ENCODE measurements around the gene TMC6. TPM values are rescaled to one million over a fixed set of nuclear protein-coding genes. Genes with fewer than 3 reads are reported as not detected.

TMC6 gene
- total and polyA plus RNA-seq, 8 donors, result 31.4 to 152 (median 42.8) TPM

DNA sequence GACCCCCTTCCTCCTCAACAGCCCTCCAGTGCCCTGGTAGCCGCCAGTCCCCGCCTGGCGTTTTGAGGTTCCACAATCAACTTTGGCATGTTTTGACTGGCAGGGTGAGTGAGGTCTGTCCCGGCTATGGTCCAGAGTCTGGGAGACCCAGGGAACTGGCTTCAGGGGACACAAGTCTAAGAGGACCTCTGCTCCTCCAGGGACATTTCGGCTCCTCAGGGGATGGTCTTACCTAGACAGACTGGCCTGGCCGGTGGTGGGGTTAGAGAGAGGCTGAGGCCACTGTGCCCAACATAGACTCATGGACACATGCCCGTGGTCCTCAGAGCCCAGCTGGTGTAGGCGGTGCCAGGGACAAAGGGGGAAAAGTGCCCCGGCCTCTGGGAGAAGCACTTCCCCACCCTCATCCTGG is 4.2 kb upstream of the TMC6 start:
- no peak for ATAC-seq
- no peak for DNase-seq
- TF ChIP-seq CTCF (IDR thresholded peaks at IDR 0.05), result no peak
- Histone ChIP-seq H3K4me1 (peaks cover 17 to 86% of the 10 kb centered on the region in 2 donors), H3K36me3 (peaks cover 0 to 18% of the 10 kb centered on the region in 2 donors), H3K27ac (peak overlapping the region in 1 of 2 donors; percentile 93), H3K27me3 (peaks cover 0 to 12% of the 10 kb centered on the region in 2 donors), H3K4me3 (peak overlapping the region in 1 of 2 donors; percentile 58), H3K9me3 (no peaks in the 10 kb centered on the region)
- intact Hi-C loops (cut with DNase I), result no loop called here

- DNase-seq (peak in 3 of 4 donors; percentile 78 to 87 (median 86)), ATAC-seq (peak; percentile 38)
- Histone ChIP-seq H3K27ac (peak overlapping the region; percentile 26 to 93), H3K9me3 (no peaks in the 10 kb centered on the region), H3K4me1 (peaks cover 17 to 86% of the 10 kb centered on the region in 2 donors), H3K4me3 (peak overlapping the region; percentile 34 to 58), H3K27me3 (peaks cover 0 to 12% of the 10 kb centered on the region in 2 donors), H3K36me3 (peaks cover 0 to 18% of the 10 kb centered on the region in 2 donors)
- no peak for TF ChIP-seq CTCF (IDR thresholded peaks at IDR 0.05)
- intact Hi-C loops (cut with DNase I), result no loop called here
These were observed 3.6 kb upstream of the TMC6 start for GRCh38 chr17:78132084-78132676.

- H3K27me3 ChIP-seq, result peaks cover 0 to 12% of the 10 kb centered on the region in 2 donors
- no peak for TF ChIP-seq CTCF (IDR thresholded peaks at IDR 0.05)
- intact Hi-C loops (cut with DNase I), result no loop called here
- ATAC-seq (peak; percentile 2), DNase-seq (peak in 1 of 4 donors; percentile 91)
- H3K36me3 ChIP-seq, result peaks cover 0 to 18% of the 10 kb centered on the region in 2 donors
- H3K4me1 ChIP-seq, result peaks cover 24 to 86% of the 10 kb centered on the region in 2 donors
- no peaks in the 10 kb centered on the region for H3K9me3 ChIP-seq
- H3K4me3 ChIP-seq, result peak overlapping the region; percentile 34 to 58
- peak overlapping the region; percentile 60 to 93 for H3K27ac ChIP-seq
These were observed 2.9 kb upstream of the TMC6 start for GRCh38 chr17:78131172-78132083.

- peak in 2 of 4 donors; percentile 75 to 81 for DNase-seq
- intact Hi-C loops (cut with DNase I), result no loop called here
- Histone ChIP-seq H3K4me1 (peaks cover 30 to 87% of the 10 kb centered on the region in 2 donors), H3K36me3 (peaks cover 0 to 23% of the 10 kb centered on the region in 2 donors), H3K27me3 (peaks cover 0 to 12% of the 10 kb centered on the region in 2 donors), H3K4me3 (peak within 1 kb of the TSS; percentile 34 to 94), H3K9me3 (no peaks in the 10 kb centered on the region), H3K27ac (peak within 1 kb of the TSS; percentile 90 to 93)
- no peak for TF ChIP-seq CTCF (IDR thresholded peaks at IDR 0.05)
- peak; percentile 2 for ATAC-seq
These were observed 2.0 kb upstream of the TMC6 start, which contains the start of gene TMC8 for GRCh38 chr17:78130437-78131101. Gene TMC8, plus strand, starts transcription at chr17:78130771. Its CDS starts 818 bp downstream, at chr17:78131589.

Measured in left lung (tissue), 10 donors.